Endothelial cell of umbilical vein (primary cell): ENCODE data around the gene TEX44. TPM values are rescaled to one million over a fixed set of nuclear protein-coding genes. Genes with fewer than 3 reads are reported as not detected.

Experiments used
- BruUV-seq: library from RNA; stranded (reverse); fragments of 400-500 nt; replicated peaks from 2 replicates; lab custom pipeline; 2021; lab: Mats Ljungman, UMichigan
- CTCF ChIA-PET: fragments of 300-600, 350-600 bp; sonication (Branson Sonifier 250); formaldehyde crosslinking; loops from one replicate; lab custom pipeline; 2021; ENCODE audit warnings: antibody characterized with exemption, inconsistent platforms; lab: Charles Lee
- POLR2A ChIA-PET: fragments of 300-600, 350-600 bp; sonication (Branson Sonifier 250); formaldehyde crosslinking; loops from one replicate; lab custom pipeline; 2021; ENCODE audit warnings: antibody characterized with exemption, inconsistent platforms; lab: Charles Lee
- DNase-seq: peaks from one replicate; pipeline ENCODE4 v3.0.0-alpha.2; 2011; ENCODE audit warnings: low read depth, low spot score
- FAIRE-seq: peaks from 2 replicates; lab custom pipeline; 2011; peaks lifted over from hg19 to GRCh38; lab: Jason Lieb, UNC
- H2AFZ ChIP-seq: 2 replicates; pipeline ENCODE4 v1.6.0; 2012; ENCODE audit warnings: low read depth, low read length, control low read depth, inconsistent platforms
- H3K27ac ChIP-seq: 2 replicates; pipeline ENCODE4 v1.5.1; 2011; ENCODE audit warnings: low read depth, mild to moderate bottlenecking, control low read depth, low read length, moderate library complexity; ENCODE audit not compliant: insufficient read depth
- H3K27me3 ChIP-seq, 2 experiments: 2 replicates each; pipeline versions ENCODE4 v1.6.0 to v1.6.1; 2011; ENCODE audit warnings: low read length in 2 of 2, mixed read lengths in 1 of 2; ENCODE audit not compliant: control insufficient read depth in 2 of 2, insufficient read depth in 2 of 2
- H3K36me3 ChIP-seq, 2 experiments: 2 replicates in 1 of 2; 3 replicates in 1 of 2; pipeline ENCODE4 v1.5.1; 2011; ENCODE audit warnings: low read length in 2 of 2, mild to moderate bottlenecking in 1 of 2, moderate library complexity in 1 of 2; ENCODE audit not compliant: control insufficient read depth in 2 of 2, insufficient read depth in 2 of 2; ENCODE audit errors: extremely low read depth in 1 of 2
- H3K4me1 ChIP-seq: 3 replicates; pipeline ENCODE4 v1.5.1; 2011; ENCODE audit warnings: mild to moderate bottlenecking, low read length; ENCODE audit not compliant: control insufficient read depth, insufficient read depth; ENCODE audit errors: extremely low read depth
- H3K4me2 ChIP-seq: 2 replicates; pipeline ENCODE4 v1.6.1; 2011; ENCODE audit warnings: low read length, control low read depth, mixed read lengths; ENCODE audit not compliant: insufficient read depth
- H3K4me3 ChIP-seq, 3 experiments: fragments of 200-600 bp in 1 of 3; sonication (generic), shearing (Covaris generic) in 1 of 3; replicated peaks in 1 of 3; 2 replicates each; pipeline ENCODE4 v1.5.1; 2011 to 2016; ENCODE audit warnings: control low read depth in 3 of 3, low read length in 3 of 3, mild to moderate bottlenecking in 2 of 3, inconsistent platforms in 1 of 3, low read depth in 1 of 3, moderate library complexity in 1 of 3; ENCODE audit not compliant: insufficient read depth in 1 of 3
- H3K79me2 ChIP-seq: 2 replicates; pipeline ENCODE4 v1.6.0; 2012; ENCODE audit warnings: low read length, inconsistent platforms; ENCODE audit not compliant: control insufficient read depth, insufficient read depth
- H3K9ac ChIP-seq: replicated peaks from 2 replicates; pipeline ENCODE3; 2011; ENCODE audit warnings: low read length, control low read depth; ENCODE audit not compliant: insufficient read depth; ENCODE audit errors: extremely low read depth
- H3K9me1 ChIP-seq: replicated peaks from 3 replicates; pipeline ENCODE4 v1.6.0; 2011; ENCODE audit warnings: mild to moderate bottlenecking, low read length; ENCODE audit not compliant: control insufficient read depth, insufficient read depth; ENCODE audit errors: extremely low read depth
- H3K9me3 ChIP-seq: replicated peaks from 2 replicates; pipeline ENCODE4 v1.5.1; 2012; ENCODE audit warnings: low read length, inconsistent platforms; ENCODE audit not compliant: control insufficient read depth, insufficient read depth
- H4K20me1 ChIP-seq: replicated peaks from 2 replicates; pipeline ENCODE3; 2011; ENCODE audit warnings: mild to moderate bottlenecking, low read length; ENCODE audit not compliant: control insufficient read depth, insufficient read depth; ENCODE audit errors: extremely low read depth
- CTCF ChIP-seq, 2 donors: IDR thresholded peaks; 1 replicate in 1 of 2; 2 replicates in 1 of 2; pipeline ENCODE4 v1.5.1; 2011; ENCODE audit warnings: low read length in 2 of 2, mild to moderate bottlenecking in 2 of 2, moderate library complexity in 2 of 2, control low read depth in 1 of 2, inconsistent platforms in 1 of 2, low read depth in 1 of 2; ENCODE audit not compliant: insufficient read depth in 1 of 2; ENCODE audit errors: extremely low read depth in 1 of 2
- FOS ChIP-seq: IDR thresholded peaks from 2 replicates; pipeline ENCODE4 v1.6.1; 2011; ENCODE audit warnings: mild to moderate bottlenecking, low read length, moderate library complexity, borderline replicate concordance; ENCODE audit not compliant: insufficient read depth
- JUN ChIP-seq: IDR thresholded peaks from 2 replicates; pipeline ENCODE4 v1.6.1; 2011; ENCODE audit warnings: borderline replicate concordance, low read depth; ENCODE audit not compliant: insufficient read length, insufficient read depth
- dilution Hi-C: fragments of 300-500 bp; cut with MboI; formaldehyde crosslinking; loops from one replicate; pipeline ENCODE4 v1.15.0; 2019; ENCODE audit warnings: low sequenced_read_pairs; ENCODE audit not compliant: extremely low pct_ligation_motif_present
- intact Hi-C: fragments of 100-400 bp; cut with micrococcal nuclease; formaldehyde crosslinking; loops from one replicate; pipeline ENCODE4 v1.10.0; 2022
- polyA plus RNA-seq, 4 experiments: library from polyadenylated mRNA; depleted of rRNA in 3 of 4; stranded (reverse) in 3 of 4; unstranded in 1 of 4; fragments of >200 nt; gene quantifications; 2 replicates each; pipeline versions ENCODE4 v1.2.1 to v1.2.3, GENCODE V29; 2011 to 2012; ENCODE audit warnings: missing spikeins in 1 of 4
- total RNA-seq: library from RNA; stranded (reverse); gene quantifications from 2 replicates; pipeline ENCODE4 v1.2.3, GENCODE V29; 2021
- TF ChIP-seq, protein P1 (sequence below): IDR thresholded peaks from 2 replicates; pipeline ENCODE4 v1.6.1; 2011; ENCODE audit not compliant: insufficient read depth, insufficient read length

Gene TEX44
- total and polyA plus RNA-seq, 2 donors (not counting 3 experiments of a cell fraction or from before 2014, with no cell fraction given), result not detected

- POLR2A ChIA-PET, result interaction anchor here (1.3 kb wide), 1 partner anchor 10 kb away, joined by 3 read pairs; no protein-coding TSS in a partner anchor
- TF ChIP-seq CTCF (IDR thresholded peaks at IDR 0.05; ENCODE audit: extremely low read depth in 1 of 2, insufficient read depth in 1 of 2, low read depth in 1 of 2, low read length in 2 of 2), result no peak
- no peak for TF ChIP-seq JUN
- no peak for TF ChIP-seq FOS
- TF ChIP-seq, protein P1, sequence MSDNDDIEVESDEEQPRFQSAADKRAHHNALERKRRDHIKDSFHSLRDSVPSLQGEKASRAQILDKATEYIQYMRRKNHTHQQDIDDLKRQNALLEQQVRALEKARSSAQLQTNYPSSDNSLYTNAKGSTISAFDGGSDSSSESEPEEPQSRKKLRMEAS, result no peak
- no peaks in the 10 kb centered on the region for H3K4me1 ChIP-seq
- no peaks in the 10 kb centered on the region for H3K27me3 ChIP-seq
- CTCF ChIA-PET, result interaction anchor here (1.4 to 1.6 kb wide), 4 partner anchors 10 to 45 kb away, joined by 3 to 7 read pairs (median 4); no protein-coding TSS in a partner anchor
- FAIRE-seq, result no peak
- dilution Hi-C loops, result no loop called here
- no peak overlapping the region for H3K9ac ChIP-seq
- no peak for DNase-seq
- no TSS peak for BruUV-seq
- H2AFZ ChIP-seq, result no peak overlapping the region
- H4K20me1 ChIP-seq, result no peaks in the 10 kb centered on the region
- no peak overlapping the region for H3K4me2 ChIP-seq
- H3K79me2 ChIP-seq, result no peaks in the 10 kb centered on the region
- H3K36me3 ChIP-seq, result no peaks in the 10 kb centered on the region
- H3K27ac ChIP-seq, result no peak overlapping the region
- intact Hi-C loops, result no loop called here
- H3K4me3 ChIP-seq, result no peak overlapping the region
- no peaks in the 10 kb centered on the region for H3K9me1 ChIP-seq
- no peaks in the 10 kb centered on the region for H3K9me3 ChIP-seq
Measured at GRCh38 chr2:231632559-231633142, 40.0 kb downstream of the TEX44 start.
